ENCODE data around the gene DGKQ.
"Not testable (repeated sequence)": the region's sequence is repeated elsewhere in the genome, so short reads cannot be mapped to it uniquely, and the experiment has no call there.

The DGKQ gene

DNA sequence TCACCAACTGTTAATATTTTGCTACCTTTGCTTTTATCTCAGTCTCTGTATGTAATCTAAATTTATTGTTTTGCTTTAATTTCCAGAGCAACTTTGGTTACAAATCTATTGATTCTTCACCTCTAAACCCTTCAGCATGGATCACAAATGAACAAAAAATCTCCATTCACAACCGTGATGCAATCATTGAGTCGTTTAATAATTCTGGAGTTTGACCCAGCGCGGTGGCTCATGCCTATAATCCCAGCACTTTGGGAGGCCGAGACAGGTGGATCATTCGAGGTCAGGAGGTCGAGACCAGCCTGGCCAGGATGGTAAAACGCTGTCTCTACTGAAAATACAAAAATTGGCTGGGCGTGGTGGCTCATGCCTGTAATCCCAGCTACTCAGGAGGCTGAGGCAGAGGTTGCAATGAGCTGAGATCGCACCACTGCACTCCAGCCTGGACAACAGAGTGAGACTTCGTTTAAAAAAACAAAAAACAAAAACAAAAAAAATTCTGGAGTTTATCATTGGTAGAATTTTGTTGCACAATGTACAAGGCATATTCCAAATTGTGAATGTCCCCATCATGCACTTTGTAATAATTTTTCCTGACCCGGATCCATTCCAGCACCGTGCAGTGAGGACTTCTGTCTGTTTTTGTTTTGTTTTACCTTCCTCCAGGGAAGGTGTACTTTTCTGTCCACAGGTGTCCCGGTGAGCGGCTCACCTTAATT is 11.1 kb upstream of the DGKQ start:
- TF ChIP-seq, protein P1, sequence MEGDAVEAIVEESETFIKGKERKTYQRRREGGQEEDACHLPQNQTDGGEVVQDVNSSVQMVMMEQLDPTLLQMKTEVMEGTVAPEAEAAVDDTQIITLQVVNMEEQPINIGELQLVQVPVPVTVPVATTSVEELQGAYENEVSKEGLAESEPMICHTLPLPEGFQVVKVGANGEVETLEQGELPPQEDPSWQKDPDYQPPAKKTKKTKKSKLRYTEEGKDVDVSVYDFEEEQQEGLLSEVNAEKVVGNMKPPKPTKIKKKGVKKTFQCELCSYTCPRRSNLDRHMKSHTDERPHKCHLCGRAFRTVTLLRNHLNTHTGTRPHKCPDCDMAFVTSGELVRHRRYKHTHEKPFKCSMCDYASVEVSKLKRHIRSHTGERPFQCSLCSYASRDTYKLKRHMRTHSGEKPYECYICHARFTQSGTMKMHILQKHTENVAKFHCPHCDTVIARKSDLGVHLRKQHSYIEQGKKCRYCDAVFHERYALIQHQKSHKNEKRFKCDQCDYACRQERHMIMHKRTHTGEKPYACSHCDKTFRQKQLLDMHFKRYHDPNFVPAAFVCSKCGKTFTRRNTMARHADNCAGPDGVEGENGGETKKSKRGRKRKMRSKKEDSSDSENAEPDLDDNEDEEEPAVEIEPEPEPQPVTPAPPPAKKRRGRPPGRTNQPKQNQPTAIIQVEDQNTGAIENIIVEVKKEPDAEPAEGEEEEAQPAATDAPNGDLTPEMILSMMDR (IDR thresholded peaks at IDR 0.05; ENCODE audit: low read depth, low read length): no peak
- no peak overlapping the region for H3K4me3 ChIP-seq (ENCODE audit: low read depth, low read length)
- no peak for DNase-seq (ENCODE audit: low read depth, low spot score)
- in situ Hi-C loops (cut with HindIII; ENCODE audit: low sequenced_read_pairs): no loop called here

DNA sequence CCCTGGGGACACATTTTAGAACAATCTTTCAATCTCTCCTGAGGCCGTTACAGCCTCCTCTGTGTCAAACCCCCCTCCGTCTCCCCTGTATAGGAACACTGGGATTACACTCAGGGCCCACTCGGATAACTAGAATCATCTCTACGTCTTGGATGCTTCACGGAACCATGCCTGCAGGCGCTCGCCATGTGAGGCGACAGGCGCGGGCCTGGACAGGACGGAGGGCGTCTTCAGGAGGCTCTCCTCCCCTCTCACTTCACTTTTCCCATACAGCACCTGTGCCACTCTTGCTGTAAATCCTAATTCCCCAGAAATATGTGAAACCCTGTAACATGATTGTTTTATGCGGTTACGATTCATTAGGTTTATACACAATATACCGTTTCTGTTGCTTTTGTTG is 9.4 kb upstream of the DGKQ start:
- no peak for DNase-seq (ENCODE audit: low read depth, low spot score)
- no peak overlapping the region for H3K4me3 ChIP-seq (ENCODE audit: low read depth, low read length)
- TF ChIP-seq, protein P1 (IDR thresholded peaks at IDR 0.05; ENCODE audit: low read depth, low read length): no peak
- in situ Hi-C loops (cut with HindIII; ENCODE audit: low sequenced_read_pairs): no loop called here

DNA sequence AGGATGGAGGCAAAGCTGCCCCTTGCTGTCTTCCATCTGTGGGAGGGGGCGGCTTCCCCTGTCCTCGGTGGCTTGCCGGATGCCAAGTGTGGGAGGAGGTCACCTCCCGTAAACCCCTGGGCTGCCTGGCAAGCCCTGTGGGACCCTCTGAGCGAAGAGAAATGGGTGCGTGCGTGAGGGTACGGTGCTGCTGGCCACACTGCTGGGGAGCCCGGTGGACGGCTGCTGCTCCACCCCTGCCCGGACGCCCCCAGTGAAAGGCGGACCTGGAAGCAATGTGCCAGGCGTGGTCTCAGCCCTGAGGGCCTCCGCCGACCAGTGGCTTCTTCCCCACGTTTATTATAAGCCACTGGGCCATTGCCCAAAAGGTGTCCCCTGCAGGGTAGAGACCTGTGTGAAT is 8.9 kb upstream of the DGKQ start:
- TF ChIP-seq, protein P1 (IDR thresholded peaks at IDR 0.05; ENCODE audit: low read depth, low read length): no peak
- in situ Hi-C loops (cut with HindIII; ENCODE audit: low sequenced_read_pairs): no loop called here
- H3K4me3 ChIP-seq (ENCODE audit: low read depth, low read length): no peak overlapping the region
- DNase-seq (ENCODE audit: low read depth, low spot score): no peak

DNA sequence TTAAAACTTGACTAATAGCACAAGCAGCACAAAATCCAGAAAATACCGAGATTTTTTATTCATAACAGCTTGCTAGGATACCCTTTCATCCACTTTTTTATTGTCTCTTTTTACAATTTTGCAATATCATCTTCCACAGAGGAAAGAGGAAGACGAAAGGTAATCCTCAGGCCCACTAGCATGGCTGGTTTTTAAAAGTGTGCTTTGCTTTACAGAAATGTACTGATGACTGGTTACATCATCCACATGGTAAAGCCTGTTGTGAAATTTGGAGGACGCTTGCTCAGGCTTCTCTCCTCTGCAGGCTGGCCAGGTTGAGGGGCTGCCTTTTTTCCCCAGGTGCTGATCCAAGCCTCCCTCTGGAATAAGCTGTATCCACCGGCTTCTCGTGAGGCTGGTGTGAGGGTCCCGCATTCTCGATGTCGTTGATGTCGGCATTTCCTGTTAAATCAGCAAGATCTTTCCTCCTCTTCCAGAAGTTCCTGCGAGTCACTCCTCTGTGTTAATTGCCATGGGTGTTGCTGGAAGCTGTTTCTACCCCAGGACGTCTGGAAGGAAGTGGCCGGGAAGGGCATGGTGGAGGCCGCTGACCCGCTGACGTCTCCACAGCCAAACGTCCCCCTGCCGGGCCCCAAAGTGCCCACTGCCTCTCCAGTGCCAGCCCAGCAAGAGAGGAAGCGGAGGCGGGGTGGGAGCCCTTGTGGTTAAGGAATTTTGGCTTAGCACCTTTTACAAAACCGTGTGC is 5.8 kb upstream of the DGKQ start:
- in situ Hi-C loops (cut with HindIII; ENCODE audit: low sequenced_read_pairs): no loop called here
- H3K4me3 ChIP-seq (ENCODE audit: low read depth, low read length): no peak overlapping the region
- no peak for DNase-seq (ENCODE audit: low read depth, low spot score)
- TF ChIP-seq, protein P1 (IDR thresholded peaks at IDR 0.05; ENCODE audit: low read depth, low read length): no peak

DNA sequence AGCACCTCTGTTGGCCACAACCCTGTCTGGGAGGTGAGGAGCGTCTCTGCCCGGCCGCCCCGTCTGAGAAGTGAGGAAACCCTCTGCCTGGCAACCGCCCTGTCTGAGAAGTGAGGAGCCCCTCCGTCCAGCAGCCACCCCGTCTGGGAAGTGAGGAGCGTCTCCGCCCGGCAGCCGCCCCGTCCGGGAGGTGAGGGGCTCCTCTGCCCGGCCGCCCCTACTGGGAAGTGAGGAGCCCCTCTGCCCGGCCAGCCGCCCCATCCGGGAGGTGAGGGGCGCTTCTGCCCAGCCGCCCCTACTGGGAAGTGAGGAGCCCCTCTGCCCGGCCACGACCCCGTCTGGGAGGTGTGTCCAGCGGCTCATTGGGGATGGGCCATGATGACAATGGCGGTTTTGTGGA is 2.6 kb upstream of the DGKQ start:
- DNase-seq (ENCODE audit: low read depth, low spot score); H3K4me3 ChIP-seq (ENCODE audit: low read depth, low read length); in situ Hi-C loops (cut with HindIII; ENCODE audit: low sequenced_read_pairs): not testable (repeated sequence)

DNA sequence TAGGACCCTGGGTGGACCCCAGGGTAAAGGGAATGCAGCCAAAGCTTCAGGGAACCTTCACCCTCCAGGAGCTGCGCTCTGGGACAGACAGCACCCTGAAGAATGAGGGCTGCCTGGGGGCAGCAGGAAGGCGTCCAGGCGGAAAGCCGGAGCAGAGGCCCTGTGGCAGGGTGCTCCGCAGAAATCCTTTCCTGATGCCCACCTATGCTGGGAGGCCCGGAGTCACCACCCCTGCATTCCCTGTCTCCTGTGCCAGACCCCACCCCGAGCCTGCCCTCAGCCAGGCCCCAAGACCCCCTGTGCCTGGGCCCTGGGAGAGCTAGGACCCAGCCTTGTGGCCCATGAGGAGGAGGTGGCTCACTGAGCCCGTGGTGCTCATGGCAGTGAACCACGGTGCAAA is 1.3 kb upstream of the DGKQ start:
- no peak for DNase-seq (ENCODE audit: low read depth, low spot score)
- H3K4me3 ChIP-seq (ENCODE audit: low read depth, low read length): no peak overlapping the region
- TF ChIP-seq, protein P1 (IDR thresholded peaks at IDR 0.05; ENCODE audit: low read depth, low read length): no peak
- in situ Hi-C loops (cut with HindIII; ENCODE audit: low sequenced_read_pairs): no loop called here
